Measurements from ENCODE around the gene CTNNA3. TPM values are rescaled to one million over a fixed set of nuclear protein-coding genes. Genes with fewer than 3 reads are reported as not detected.
A peak's percentile ranks its signal among the peaks of the same experiment; 100 is the strongest.

CTNNA3 gene
- total and polyA plus RNA-seq, 4 donors, result 0.16 to 2.4 (median 1.4) TPM

- no peak overlapping the region for H3K27ac ChIP-seq (ENCODE audit: low read depth in 1 of 2, low read length in 2 of 2)
- H3K36me3 ChIP-seq (ENCODE audit: control insufficient read depth in 4 of 4, insufficient read depth in 3 of 4, low read depth in 1 of 4, low read length in 3 of 4), result no peaks in the 10 kb centered on the region
- H3K27me3 ChIP-seq (ENCODE audit: control insufficient read depth in 4 of 4, insufficient read depth in 4 of 4, low read length in 3 of 4), result no peaks in the 10 kb centered on the region
- no peak for DNase-seq (ENCODE audit: low spot score)
- TF ChIP-seq REST (IDR thresholded peaks at IDR 0.05) (no peak), RAD21 (IDR thresholded peaks at IDR 0.05) (no peak), TAF1 (conservative IDR thresholded peaks at IDR 0.05) (no peak), NR2F2 (IDR thresholded peaks at IDR 0.05) (no peak), FOXA2 (IDR thresholded peaks at IDR 0.05) (no peak), ZBTB33 (IDR thresholded peaks at IDR 0.05) (no peak), FOXA1 (IDR thresholded peaks at IDR 0.05) (no peak), HNF4A (conservative IDR thresholded peaks at IDR 0.05) (no peak)
- no peak overlapping the region for H3K9ac ChIP-seq (ENCODE audit: low read depth in 1 of 2, low read length in 2 of 2)
- H3K4me1 ChIP-seq (ENCODE audit: control insufficient read depth in 4 of 4, insufficient read depth in 4 of 4, low read length in 3 of 4), result no peaks in the 10 kb centered on the region
- no peaks in the 10 kb centered on the region for H3K9me3 ChIP-seq (ENCODE audit: control insufficient read depth in 4 of 4, low read length in 3 of 4)
- WGBS, result 92% methylated on average over 2 of the region's 2 CpGs
- no peak overlapping the region for H3K4me3 ChIP-seq (ENCODE audit: low read depth in 1 of 3, low read length in 3 of 3)
Observed at GRCh38 chr10:66575251-66575855, 1120.6 kb downstream of the CTNNA3 start.

GRCh38 chr10:66572700-66573099 lies 1123.3 kb downstream of the CTNNA3 start:
- TF ChIP-seq FOXA1 (IDR thresholded peaks at IDR 0.05) (no peak), RAD21 (IDR thresholded peaks at IDR 0.05) (no peak), RXRA (IDR thresholded peaks at IDR 0.05) (peak in 1 of 2 donors; percentile 10), REST (IDR thresholded peaks at IDR 0.05) (no peak), NR2F2 (IDR thresholded peaks at IDR 0.05) (no peak), HNF4A (conservative IDR thresholded peaks at IDR 0.05) (peak; percentile 29 to 41), GABPA (IDR thresholded peaks at IDR 0.05 in 1 of 2, conservative IDR thresholded peaks at IDR 0.05 in 1 of 2) (no peak), EGR1 (IDR thresholded peaks at IDR 0.05; ENCODE audit: low read depth in 2 of 2) (no peak), SP1 (IDR thresholded peaks at IDR 0.05) (no peak), HNF4G (IDR thresholded peaks at IDR 0.05) (no peak), CTCF (IDR thresholded peaks at IDR 0.05; ENCODE audit: low read depth, low read length, missing input control) (no peak), YY1 (IDR thresholded peaks at IDR 0.05) (no peak), TAF1 (conservative IDR thresholded peaks at IDR 0.05) (no peak), ZBTB33 (IDR thresholded peaks at IDR 0.05) (no peak), ATF3 (IDR thresholded peaks at IDR 0.05) (no peak), JUND (IDR thresholded peaks at IDR 0.05) (no peak)
- Histone ChIP-seq H3K27ac (ENCODE audit: low read depth in 1 of 2, low read length in 2 of 2) (no peak overlapping the region), H3K27me3 (ENCODE audit: control insufficient read depth in 4 of 4, insufficient read depth in 4 of 4, low read length in 3 of 4) (no peaks in the 10 kb centered on the region), H3K4me3 (ENCODE audit: low read depth in 1 of 3, low read length in 3 of 3) (no peak overlapping the region), H3K4me1 (ENCODE audit: control insufficient read depth in 4 of 4, insufficient read depth in 4 of 4, low read length in 3 of 4) (no peaks in the 10 kb centered on the region), H3K36me3 (ENCODE audit: control insufficient read depth in 4 of 4, insufficient read depth in 3 of 4, low read depth in 1 of 4, low read length in 3 of 4) (no peaks in the 10 kb centered on the region), H3K9me3 (ENCODE audit: control insufficient read depth in 4 of 4, low read length in 3 of 4) (no peaks in the 10 kb centered on the region), H3K9ac (ENCODE audit: low read depth in 1 of 2, low read length in 2 of 2) (no peak overlapping the region)
- no peak for DNase-seq (ENCODE audit: low spot score)
- WGBS, result 33% methylated on average over 2 of the region's 2 CpGs
